ENCODE measurements around the gene VIP.

GRCh38 chr6:152769159-152769558 is 18.6 kb downstream of the VIP start:
- TF ChIP-seq POLR2A (IDR thresholded peaks at IDR 0.05) (no peak), POLR2AphosphoS5 (IDR thresholded peaks at IDR 0.05) (no peak), CTCF (IDR thresholded peaks at IDR 0.05 in 8 of 11, conservative IDR thresholded peaks at IDR 0.05 in 3 of 11) (no peak)
